CD14-positive monocyte (primary cell): ENCODE results near the gene MAML1. TPM values are rescaled to one million over a fixed set of nuclear protein-coding genes. Genes with fewer than 3 reads are reported as not detected.

Experiments
- DNase-seq, 3 donors: peaks; one replicate each; pipeline ENCODE4 v3.0.0-alpha.2; 2011 to 2022
- H2AFZ ChIP-seq: 2 replicates; pipeline ENCODE4 v1.6.0; 2012; ENCODE audit warnings: mild to moderate bottlenecking, low read depth, low read length, inconsistent platforms; ENCODE audit not compliant: insufficient read depth, poor library complexity, severe bottlenecking
- H3K27ac ChIP-seq, 2 donors: 1 replicate in 1 of 2; 2 replicates in 1 of 2; pipeline ENCODE4 v1.5.1; 2012 to 2013; ENCODE audit warnings: low read length in 2 of 2, control low read depth in 1 of 2, inconsistent platforms in 1 of 2, low read depth in 1 of 2, mild to moderate bottlenecking in 1 of 2
- H3K27me3 ChIP-seq, 2 donors: one replicate each; pipeline versions ENCODE4 v1.6.0 to v1.6.1; 2011 to 2013; ENCODE audit warnings: low read length in 2 of 2; ENCODE audit not compliant: control insufficient read depth in 2 of 2, insufficient read depth in 2 of 2
- H3K36me3 ChIP-seq, 2 donors: replicated peaks in 1 of 2; 1 replicate in 1 of 2; 2 replicates in 1 of 2; pipeline versions ENCODE4 v1.5.1 to v1.6.1; 2012 to 2013; ENCODE audit warnings: low read length in 2 of 2, control low read depth in 1 of 2, inconsistent platforms in 1 of 2, mild to moderate bottlenecking in 1 of 2; ENCODE audit not compliant: insufficient read depth in 2 of 2, control insufficient read depth in 1 of 2
- H3K4me1 ChIP-seq, 2 donors: 1 replicate in 1 of 2; 2 replicates in 1 of 2; pipeline versions ENCODE4 v1.5.1 to v1.6.1; 2012 to 2013; ENCODE audit warnings: low read length in 2 of 2, control low read depth in 1 of 2, inconsistent platforms in 1 of 2, mild to moderate bottlenecking in 1 of 2, moderate library complexity in 1 of 2; ENCODE audit not compliant: insufficient read depth in 2 of 2, control insufficient read depth in 1 of 2
- H3K4me2 ChIP-seq: replicated peaks from 2 replicates; pipeline ENCODE3; 2012; ENCODE audit warnings: low read length, moderate library complexity, mild to moderate bottlenecking; ENCODE audit not compliant: poor library complexity, severe bottlenecking; ENCODE audit errors: extremely low read depth
- H3K4me3 ChIP-seq, 3 experiments: fragments of 200-600 bp in 1 of 3; sonication (generic) in 1 of 3; replicated peaks in 1 of 3; 1 replicate in 2 of 3; 2 replicates in 1 of 3; pipeline ENCODE4 v1.5.1; 2011 to 2013; ENCODE audit warnings: low read length in 3 of 3, mild to moderate bottlenecking in 3 of 3, control low read depth in 2 of 3, low read depth in 2 of 3, inconsistent platforms in 1 of 3, moderate library complexity in 1 of 3
- H3K79me2 ChIP-seq: 2 replicates; pipeline ENCODE4 v1.6.0; 2012; ENCODE audit warnings: mild to moderate bottlenecking, control low read depth, inconsistent platforms, low read length, moderate library complexity; ENCODE audit not compliant: insufficient read depth
- H3K9ac ChIP-seq: 2 replicates; pipeline ENCODE4 v1.6.0; 2017; ENCODE audit warnings: low read length, mild to moderate bottlenecking; ENCODE audit not compliant: insufficient read depth, poor library complexity, severe bottlenecking
- H3K9me3 ChIP-seq, 2 donors: replicated peaks in 1 of 2; 1 replicate in 1 of 2; 2 replicates in 1 of 2; pipeline versions ENCODE4 v1.5.1 to v1.6.1; 2012 to 2013; ENCODE audit warnings: low read length in 2 of 2, control low read depth in 1 of 2; ENCODE audit not compliant: control insufficient read depth in 1 of 2, insufficient read depth in 1 of 2
- H4K20me1 ChIP-seq: 2 replicates; pipeline ENCODE4 v1.6.0; 2012; ENCODE audit warnings: mild to moderate bottlenecking, low read length, control low read depth, moderate library complexity; ENCODE audit not compliant: insufficient read depth
- H3K27ac Mint-ChIP-seq, 7 donors: one replicate each; pipeline ENCODE4 v1.8.0; 2020; ENCODE audit warnings: mild to moderate bottlenecking in 7 of 7, mixed read lengths in 7 of 7, moderate library complexity in 6 of 7, inconsistent platforms in 2 of 7
- H3K27me3 Mint-ChIP-seq, 3 donors: one replicate each; pipeline ENCODE4 v1.8.0; 2021 to 2022; ENCODE audit warnings: low read depth in 3 of 3, mild to moderate bottlenecking in 3 of 3, mixed read lengths in 3 of 3, moderate library complexity in 3 of 3, inconsistent platforms in 1 of 3
- H3K36me3 Mint-ChIP-seq, 2 donors: one replicate each; pipeline ENCODE4 v1.8.0; 2020; ENCODE audit warnings: mixed read lengths in 2 of 2, inconsistent platforms in 1 of 2, mild to moderate bottlenecking in 1 of 2
- H3K4me1 Mint-ChIP-seq: one replicate; pipeline ENCODE4 v1.8.0; 2020; ENCODE audit warnings: mild to moderate bottlenecking, mixed read lengths
- H3K4me3 Mint-ChIP-seq, 2 donors: one replicate each; pipeline ENCODE4 v1.8.0; 2020; ENCODE audit warnings: mild to moderate bottlenecking in 2 of 2, mixed read lengths in 2 of 2, moderate library complexity in 1 of 2
- H3K9me3 Mint-ChIP-seq, 7 donors: one replicate each; pipeline ENCODE4 v1.8.0; 2020 to 2022; ENCODE audit warnings: mixed read lengths in 7 of 7, mild to moderate bottlenecking in 6 of 7, moderate library complexity in 6 of 7, inconsistent platforms in 2 of 7
- WGBS: methylation state at CpG from one replicate; pipeline ENCODE4 v1.1.5; 2013; ENCODE audit warnings: missing lambda C conversion rate; ENCODE audit not compliant: insufficient coverage; 5-methylcytosine and 5-hydroxymethylcytosine counted together
- intact Hi-C, 2 donors: fragments of 100-400 bp; cut with micrococcal nuclease; formaldehyde crosslinking; loops; one replicate each; pipeline versions ENCODE4 v1.15.0 to v1.15.1; 2023
- polyA plus RNA-seq, 3 donors: library from polyadenylated mRNA; depleted of rRNA in 1 of 3; unstranded in 2 of 3; stranded (reverse) in 1 of 3; fragments of 300-500 nt in 2 of 3; fragments of >200 nt in 1 of 3; fragmentation: Illumina TruSeq in 2 of 3; gene quantifications; 1 replicate in 2 of 3; 2 replicates in 1 of 3; pipeline ENCODE4 v1.2.3, GENCODE V29; 2012 to 2021
- TF ChIP-seq, protein P1 (sequence below): fragments of 200-600 bp; IDR thresholded peaks from one replicate; pipeline ENCODE4 v1.8.0; 2022; ENCODE audit warnings: antibody characterized with exemption, mild to moderate bottlenecking

The MAML1 gene
- polyA plus RNA-seq, 3 donors, result 2.2 to 11.0 (median 2.7) TPM

DNA sequence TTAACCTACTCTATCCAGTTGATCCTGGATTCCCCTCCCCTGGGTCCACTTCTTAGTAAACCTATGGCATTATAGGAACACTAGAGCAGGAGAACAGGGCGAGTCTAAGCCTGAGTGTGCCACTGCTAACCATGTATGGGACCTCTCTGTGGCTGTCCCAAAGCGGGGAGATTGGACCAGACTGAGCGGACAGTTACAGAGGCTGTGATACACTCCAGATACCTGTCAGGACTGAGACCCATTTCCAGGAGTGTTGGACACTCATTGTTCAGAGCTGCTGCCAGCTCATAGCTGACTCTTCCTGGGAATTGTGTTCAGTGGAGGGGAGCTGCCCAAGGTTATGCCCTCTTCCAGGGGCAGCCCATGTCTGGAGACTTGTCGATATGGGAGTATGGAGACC, 49.2 kb downstream of the MAML1 start:
- Histone ChIP-seq H3K4me3 (no peak overlapping the region), H3K79me2 (peaks cover 39% of the 10 kb centered on the region), H4K20me1 (peaks cover 62% of the 10 kb centered on the region), H2AFZ (no peak overlapping the region), H3K4me1 (peaks cover 58 to 61% of the 10 kb centered on the region in 2 donors), H3K9ac (no peak overlapping the region), H3K36me3 (peaks cover 0 to 6% of the 10 kb centered on the region in 2 donors), H3K9me3 (no peaks in the 10 kb centered on the region), H3K27me3 (no peaks in the 10 kb centered on the region), H3K4me2 (no peak overlapping the region), H3K27ac (no peak overlapping the region)
- DNase-seq, result no peak
- Mint-ChIP-seq H3K4me1 (peaks cover 65% of the 10 kb centered on the region), H3K9me3 (peaks cover 0 to 2% (median 0%) of the 10 kb centered on the region in 7 donors), H3K27me3 (peaks cover 0 to 3% (median 3%) of the 10 kb centered on the region in 3 donors), H3K4me3 (no peak overlapping the region), H3K36me3 (peaks cover 11 to 36% of the 10 kb centered on the region in 2 donors), H3K27ac (no peak overlapping the region)
- TF ChIP-seq, protein P1, sequence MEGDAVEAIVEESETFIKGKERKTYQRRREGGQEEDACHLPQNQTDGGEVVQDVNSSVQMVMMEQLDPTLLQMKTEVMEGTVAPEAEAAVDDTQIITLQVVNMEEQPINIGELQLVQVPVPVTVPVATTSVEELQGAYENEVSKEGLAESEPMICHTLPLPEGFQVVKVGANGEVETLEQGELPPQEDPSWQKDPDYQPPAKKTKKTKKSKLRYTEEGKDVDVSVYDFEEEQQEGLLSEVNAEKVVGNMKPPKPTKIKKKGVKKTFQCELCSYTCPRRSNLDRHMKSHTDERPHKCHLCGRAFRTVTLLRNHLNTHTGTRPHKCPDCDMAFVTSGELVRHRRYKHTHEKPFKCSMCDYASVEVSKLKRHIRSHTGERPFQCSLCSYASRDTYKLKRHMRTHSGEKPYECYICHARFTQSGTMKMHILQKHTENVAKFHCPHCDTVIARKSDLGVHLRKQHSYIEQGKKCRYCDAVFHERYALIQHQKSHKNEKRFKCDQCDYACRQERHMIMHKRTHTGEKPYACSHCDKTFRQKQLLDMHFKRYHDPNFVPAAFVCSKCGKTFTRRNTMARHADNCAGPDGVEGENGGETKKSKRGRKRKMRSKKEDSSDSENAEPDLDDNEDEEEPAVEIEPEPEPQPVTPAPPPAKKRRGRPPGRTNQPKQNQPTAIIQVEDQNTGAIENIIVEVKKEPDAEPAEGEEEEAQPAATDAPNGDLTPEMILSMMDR, result no peak
- intact Hi-C loops, result no loop called here
- WGBS, result 100% methylated on average over 4 of the region's 4 CpGs

DNA sequence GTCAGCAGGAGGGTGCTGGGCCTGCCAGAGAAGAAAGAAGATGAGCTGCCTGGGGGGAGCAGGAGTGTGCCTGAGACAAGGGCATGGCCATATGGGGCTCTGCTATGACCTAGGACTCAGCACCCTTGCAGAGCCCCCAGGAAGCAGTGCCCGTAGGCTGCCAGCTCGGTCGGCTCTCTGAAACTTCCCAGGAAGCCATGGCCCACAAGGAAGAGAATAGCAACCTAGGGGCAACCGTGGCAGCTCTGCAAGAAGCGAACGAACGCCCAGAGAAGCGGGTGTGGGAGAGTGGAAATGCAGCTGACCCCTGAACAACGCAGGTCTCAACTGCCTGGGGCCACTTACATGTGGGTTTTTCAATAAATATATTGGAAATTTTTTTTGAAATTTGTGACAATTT, 50.5 kb downstream of the MAML1 start:
- no peaks in the 10 kb centered on the region for H3K9me3 ChIP-seq
- intact Hi-C loops, result no loop called here
- H3K36me3 ChIP-seq, result peaks cover 0 to 6% of the 10 kb centered on the region in 2 donors
- Mint-ChIP-seq H3K36me3 (peaks cover 11 to 33% of the 10 kb centered on the region in 2 donors), H3K27ac (no peak overlapping the region), H3K27me3 (peaks cover 0 to 3% (median 3%) of the 10 kb centered on the region in 3 donors), H3K9me3 (peaks cover 0 to 2% (median 0%) of the 10 kb centered on the region in 7 donors), H3K4me3 (no peak overlapping the region), H3K4me1 (peaks cover 54% of the 10 kb centered on the region)
- H3K4me1 ChIP-seq, result peaks cover 46 to 48% of the 10 kb centered on the region in 2 donors
- H2AFZ ChIP-seq, result no peak overlapping the region
- no peak overlapping the region for H3K9ac ChIP-seq
- 96% methylated on average over 9 of the region's 9 CpGs for WGBS
- TF ChIP-seq, protein P1, result no peak
- no peak for DNase-seq
- H4K20me1 ChIP-seq, result peaks cover 49% of the 10 kb centered on the region
- no peak overlapping the region for H3K4me3 ChIP-seq
- H3K27ac ChIP-seq, result no peak overlapping the region
- no peak overlapping the region for H3K4me2 ChIP-seq
- H3K27me3 ChIP-seq, result no peaks in the 10 kb centered on the region
- H3K79me2 ChIP-seq, result peaks cover 33% of the 10 kb centered on the region
